GM18507 (cell line): ENCODE measurements around the gene DEFB112.
A peak's percentile ranks its signal among the peaks of the same experiment; 100 is the strongest.

Experiments
- DNase-seq: peaks from one replicate; pipeline ENCODE4 v3.0.0; 2011; ENCODE audit warnings: low read depth; ENCODE audit not compliant: insufficient read length; ENCODE audit errors: extremely low spot score
- FAIRE-seq: peaks from 2 replicates; lab custom pipeline; 2011; peaks lifted over from hg19 to GRCh38; lab: Jason Lieb, UNC

Gene DEFB112

DNA sequence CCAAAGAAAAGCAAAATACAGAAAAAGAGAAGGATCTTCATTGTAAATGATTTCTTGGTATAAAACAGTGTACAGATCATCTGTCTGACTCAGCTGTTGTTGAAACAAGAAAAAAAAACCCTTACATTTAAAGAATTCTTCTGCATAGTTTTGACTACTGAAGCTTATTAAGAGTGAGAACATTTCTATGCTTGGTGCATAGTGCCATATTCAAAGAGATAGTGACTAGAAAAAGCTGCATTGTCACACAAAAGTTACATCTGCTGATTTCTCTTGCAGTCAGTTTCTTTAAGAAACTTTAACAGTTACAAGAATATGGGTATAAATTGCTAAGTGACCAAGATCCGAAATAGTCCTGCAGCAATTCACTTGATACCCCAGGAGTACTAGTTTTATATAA lies at the start of gene DEFB112:
Gene DEFB112, minus strand, starts transcription at position 101 of the 400 bp plus-strand sequence. Its CDS starts 60 bp downstream, at position 41.
- DNase-seq (no peak), FAIRE-seq (no peak)

GRCh38 chr6:50098641-50098993 lies 48.9 kb upstream of the DEFB112 start:
- no peak for FAIRE-seq

DNA sequence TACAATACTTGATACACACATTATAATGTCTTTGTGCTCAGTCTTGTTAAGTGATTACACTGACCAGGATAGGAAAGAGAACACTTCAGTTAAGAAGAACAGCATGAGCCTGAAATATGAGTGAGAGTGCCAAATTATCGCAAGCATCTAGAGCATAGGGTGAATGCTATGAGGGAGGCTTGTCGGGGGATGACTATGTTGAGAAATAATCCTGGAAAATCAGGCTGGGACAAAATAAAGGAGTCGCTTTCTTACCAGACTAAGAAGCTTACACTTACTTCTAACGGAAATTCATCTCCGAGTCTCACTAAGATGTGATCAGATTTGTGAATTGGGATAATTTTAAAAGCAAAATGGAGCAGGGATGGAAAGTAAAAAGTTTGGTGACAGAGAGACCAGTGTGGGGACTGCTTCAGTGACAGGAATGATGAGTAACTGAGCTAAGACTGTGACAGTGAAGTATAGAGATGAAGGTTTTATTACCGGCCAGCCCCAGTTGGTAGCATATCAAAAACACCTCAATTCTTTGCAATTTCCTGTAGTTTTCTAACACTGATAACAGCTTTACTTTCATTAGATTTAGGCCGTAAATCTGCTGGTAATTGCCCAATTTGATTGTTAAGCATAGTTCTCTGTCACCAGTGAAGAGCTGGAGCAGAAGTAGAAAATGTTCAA lies 48.4 kb upstream of the DEFB112 start:
- FAIRE-seq: no peak
- no peak for DNase-seq

More at GRCh38 chr6:50098641-50098993, 48.9 kb upstream of the DEFB112 start:
- DNase-seq: no peak

- DNase-seq (no peak), FAIRE-seq (no peak)
Measured at GRCh38 chr6:50096296-50096695, 46.6 kb upstream of the DEFB112 start.

GRCh38 chr6:50093938-50094272 lies 44.2 kb upstream of the DEFB112 start:
- FAIRE-seq (no peak), DNase-seq (no peak)

- DNase-seq (no peak), FAIRE-seq (peak; percentile 50)
Measured at GRCh38 chr6:50093116-50093937, 43.6 kb upstream of the DEFB112 start.

- FAIRE-seq (no peak), DNase-seq (no peak)
Measured at GRCh38 chr6:50091641-50092040, 41.9 kb upstream of the DEFB112 start.

DNA sequence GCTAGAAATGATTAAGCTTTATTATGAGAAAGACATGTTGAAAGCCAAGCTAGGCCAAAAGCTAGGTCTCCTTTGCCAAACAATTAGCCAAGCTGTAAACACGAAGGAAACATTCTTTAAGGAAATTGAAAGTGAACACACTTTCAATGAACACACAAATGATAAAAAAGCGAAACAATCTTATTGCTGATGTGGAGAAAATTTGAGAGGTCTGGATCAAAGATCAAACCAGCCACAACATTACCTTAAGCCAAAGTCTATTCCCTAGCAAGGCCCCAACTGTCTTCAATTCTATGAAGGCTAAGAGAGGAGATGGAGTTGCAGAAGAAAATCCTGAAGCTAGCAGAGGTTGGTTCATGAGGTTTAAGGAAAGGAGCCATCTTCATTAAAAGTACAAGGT lies 40.2 kb upstream of the DEFB112 start:
- no peak for DNase-seq
- no peak for FAIRE-seq

DNA sequence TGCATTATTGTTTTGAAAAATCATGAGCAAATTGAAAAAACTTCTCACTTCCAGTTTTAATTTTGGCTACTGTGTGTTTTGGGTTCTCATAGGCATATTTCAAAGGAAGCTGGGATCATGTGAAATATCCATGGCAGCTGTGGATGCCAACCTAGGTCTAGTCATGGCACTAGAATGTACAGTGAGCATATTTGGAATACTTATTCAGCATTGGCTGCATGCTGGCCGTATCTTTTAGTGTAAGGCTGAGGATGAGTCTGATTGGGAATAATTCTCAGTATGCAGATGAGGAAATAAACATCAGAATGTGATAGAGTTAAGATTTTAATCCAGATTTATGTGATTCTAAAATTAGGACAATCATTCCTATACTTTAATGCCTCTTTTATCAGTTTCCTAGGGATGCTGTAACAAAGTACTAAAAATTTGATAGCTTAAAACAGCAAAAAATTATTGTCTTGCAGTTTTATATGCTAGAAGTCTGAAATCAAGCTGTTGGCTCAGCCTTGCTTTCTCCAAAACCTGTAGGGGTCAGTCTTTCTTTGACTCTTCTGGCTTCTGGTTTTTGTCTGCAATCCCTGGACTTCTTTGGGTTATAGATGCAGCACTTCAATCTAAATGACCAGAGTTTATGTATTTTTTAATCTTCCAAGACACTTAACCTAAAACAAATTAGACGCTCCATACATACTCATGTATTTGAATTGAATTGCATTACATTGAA lies 37.7 kb upstream of the DEFB112 start:
- DNase-seq (no peak), FAIRE-seq (no peak)

DNA sequence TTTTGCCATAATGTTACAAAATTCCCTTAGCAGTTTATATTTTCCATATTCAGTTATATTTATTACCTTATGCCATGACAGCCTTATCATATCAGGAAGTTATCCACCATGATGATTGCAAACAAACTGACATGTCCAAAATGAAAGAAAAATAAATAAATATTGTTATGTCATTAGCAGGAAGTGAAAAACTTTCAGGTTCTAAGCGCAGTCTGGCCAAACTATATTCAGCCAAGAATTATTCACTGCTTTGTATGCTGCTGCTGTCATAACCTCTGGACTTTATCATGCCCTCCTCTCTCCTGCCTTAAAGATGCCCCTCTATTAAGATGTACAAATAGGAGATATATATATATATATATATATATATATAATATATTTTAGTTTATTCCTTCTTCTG lies 27.7 kb upstream of the DEFB112 start:
- no peak for FAIRE-seq
- no peak for DNase-seq

DNA sequence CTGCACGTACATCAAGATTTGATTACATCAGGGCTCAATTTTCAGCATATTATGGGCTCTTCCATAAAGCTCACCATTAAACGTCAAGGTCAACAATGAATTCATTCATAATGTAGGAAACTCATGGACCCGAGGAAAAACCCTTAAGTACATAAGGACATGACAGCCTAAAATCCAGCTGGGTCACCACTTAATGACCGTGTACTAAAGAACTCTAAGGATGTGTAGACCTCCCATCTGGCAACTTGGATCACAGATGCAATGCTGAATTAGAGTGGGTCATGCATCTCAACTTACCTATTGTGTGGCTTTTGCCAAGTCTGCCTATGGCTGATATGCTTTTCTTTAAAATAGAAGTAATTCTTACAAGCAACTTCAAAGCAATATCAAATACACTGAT lies 26.7 kb upstream of the DEFB112 start:
- DNase-seq (no peak), FAIRE-seq (no peak)

DNA sequence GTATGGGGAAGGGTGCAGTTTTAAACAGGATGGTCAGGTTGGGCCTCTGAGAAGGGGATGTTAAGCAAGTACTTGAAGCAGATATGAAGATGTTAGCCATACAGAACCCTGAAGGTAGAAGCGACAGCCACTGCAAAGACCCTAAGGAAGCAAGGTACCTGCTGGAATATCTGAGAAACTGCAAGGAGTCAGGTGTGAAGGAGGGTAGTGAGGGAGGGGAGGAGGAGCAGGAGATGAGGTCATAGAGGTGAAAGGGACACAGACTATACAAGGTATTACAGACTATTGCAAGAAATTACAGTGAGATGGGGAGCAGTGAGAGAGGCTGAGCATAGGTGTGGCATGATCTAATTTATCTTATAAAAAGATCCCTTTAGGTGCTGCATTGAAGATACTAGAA lies 22.2 kb upstream of the DEFB112 start:
- no peak for DNase-seq
- no peak for FAIRE-seq

DNA sequence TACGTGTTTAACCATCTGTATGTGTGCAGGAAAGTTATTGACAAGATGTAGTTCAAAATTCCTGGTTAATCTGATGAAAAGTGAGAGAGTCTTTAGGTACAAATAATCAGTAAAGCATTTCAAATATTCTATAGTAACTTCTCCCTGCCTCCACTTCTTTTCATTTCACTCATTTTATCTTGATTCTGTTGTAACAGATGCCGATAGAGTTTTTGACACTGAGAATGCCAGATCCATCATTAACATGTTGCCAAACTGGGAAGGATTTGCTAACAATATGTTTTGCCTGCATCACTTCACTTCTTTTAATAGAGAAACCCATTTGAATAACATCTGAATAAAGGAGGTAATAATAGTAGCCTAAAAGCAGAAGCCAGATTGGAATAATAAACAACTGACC lies 20.4 kb upstream of the DEFB112 start:
- no peak for FAIRE-seq

GRCh38 chr6:50062051-50062450 lies 12.3 kb upstream of the DEFB112 start:
- no peak for DNase-seq
- FAIRE-seq: no peak

More for the DNA sequence above, 20.4 kb upstream of the DEFB112 start:
- DNase-seq: no peak

- DNase-seq: no peak
- FAIRE-seq: no peak
Measured at GRCh38 chr6:50056242-50056641, 6.5 kb upstream of the DEFB112 start.

DNA sequence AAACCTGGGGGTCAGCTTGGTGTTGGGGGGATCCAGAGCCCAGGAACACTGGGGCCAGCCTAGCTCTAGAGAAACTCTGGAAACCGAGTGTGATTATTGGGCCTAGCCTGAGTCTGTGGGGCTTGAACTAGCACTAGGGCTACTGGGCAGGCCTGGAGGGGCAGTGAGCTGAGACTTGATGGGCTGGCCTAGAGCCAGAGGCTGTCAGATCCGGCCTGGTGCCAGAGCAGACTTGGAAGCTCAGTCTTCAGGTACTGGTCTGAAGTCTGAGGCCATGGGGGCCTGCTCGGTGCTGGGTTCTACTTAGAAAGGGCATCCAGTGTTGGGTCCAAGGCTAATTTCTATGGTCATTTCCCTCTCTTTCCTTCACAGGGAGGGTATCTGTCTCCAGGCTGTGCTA lies 2.7 kb downstream of the DEFB112 start:
- FAIRE-seq (no peak), DNase-seq (no peak)

- FAIRE-seq: no peak
- no peak for DNase-seq
Measured at GRCh38 chr6:50030777-50031562, 18.8 kb downstream of the DEFB112 start.

GRCh38 chr6:50030350-50030749 lies 19.4 kb downstream of the DEFB112 start:
- FAIRE-seq (no peak), DNase-seq (no peak)

DNA sequence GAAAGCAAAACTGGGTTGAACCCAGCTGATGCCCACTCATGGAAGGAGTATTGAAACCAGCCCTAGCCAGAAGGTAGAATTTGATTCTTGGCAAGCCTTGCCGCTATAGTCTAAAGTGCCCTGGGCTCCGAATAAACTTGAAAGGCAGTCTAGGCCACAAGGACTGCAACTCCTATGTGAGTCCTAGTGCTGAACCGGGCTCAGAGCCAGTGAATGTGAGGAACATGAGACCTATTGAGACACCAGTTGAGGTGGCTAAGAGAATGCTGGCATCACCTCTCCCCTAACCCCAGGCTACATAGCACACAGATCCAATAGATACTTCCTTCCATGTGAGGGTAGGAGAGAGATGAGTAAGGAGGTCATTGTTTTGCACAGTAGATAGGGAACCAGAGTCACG lies 24.5 kb downstream of the DEFB112 start:
- DNase-seq (no peak), FAIRE-seq (no peak)

DNA sequence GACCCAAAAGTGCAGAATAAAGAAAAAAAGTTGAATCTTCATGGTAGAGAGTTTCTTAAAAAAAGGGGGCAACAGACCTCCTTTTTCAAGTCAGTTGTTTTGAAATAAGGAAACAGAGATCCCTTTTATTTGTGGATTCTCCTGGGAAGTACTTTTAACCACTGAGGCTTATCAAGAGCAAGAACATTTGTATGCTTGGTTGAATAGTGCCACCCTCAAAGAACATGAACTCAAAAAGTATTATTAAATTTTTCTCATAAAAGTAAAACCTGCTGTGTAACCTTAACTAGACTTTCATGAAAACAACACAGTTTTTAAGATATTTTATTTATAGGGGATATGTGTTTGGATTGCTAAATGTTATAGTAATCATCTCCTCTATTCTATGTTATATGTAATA lies 27.8 kb downstream of the DEFB112 start, which contains the start of gene DEFB110:
Gene DEFB110, minus strand, starts transcription at position 101 of the 400 bp plus-strand sequence. Its CDS starts 59 bp downstream, at position 42.
- DNase-seq (no peak), FAIRE-seq (no peak)
